GM23338 (cell line): ENCODE measurements around the gene TAS2R40. TPM values are rescaled to one million over a fixed set of nuclear protein-coding genes. Genes with fewer than 3 reads are reported as not detected.

Experiments used
- ATAC-seq: fragments of 200-7000 bp; cut with Tn5 transposase; 3 replicates; pipeline ENCODE4 v1.9.1; 2020
- DNase-seq: peaks from one replicate; pipeline ENCODE4 v3.0.0-alpha.2; 2015; ENCODE audit warnings: low spot score
- H2AFZ ChIP-seq: fragments of 200-600 bp; sonication (generic); 2 replicates; pipeline ENCODE4 v1.8.0; 2016; ENCODE audit warnings: antibody characterized with exemption, mild to moderate bottlenecking, moderate library complexity
- H3F3A ChIP-seq: fragments of 200-600 bp; sonication (generic); replicated peaks from 2 replicates; pipeline ENCODE4 v1.8.0; 2017; ENCODE audit warnings: antibody characterized with exemption, mixed run types, low read depth
- H3K27ac ChIP-seq: fragments of 200-600 bp; sonication (generic); 2 replicates; pipeline ENCODE4 v1.6.1; 2016; ENCODE audit warnings: low read depth
- H3K27me3 ChIP-seq: fragments of 200-600 bp; sonication (generic); 2 replicates; pipeline ENCODE4 v1.8.0; 2016; ENCODE audit warnings: mild to moderate bottlenecking, mixed run types, moderate library complexity; ENCODE audit not compliant: insufficient read depth
- H3K36me3 ChIP-seq: fragments of 200-600 bp; sonication (generic); 2 replicates; pipeline ENCODE4 v1.8.0; 2016; ENCODE audit warnings: mild to moderate bottlenecking; ENCODE audit not compliant: insufficient read depth
- H3K4me1 ChIP-seq: fragments of 200-600 bp; sonication (generic); 2 replicates; pipeline ENCODE4 v1.8.0; 2016; ENCODE audit warnings: mild to moderate bottlenecking, moderate library complexity; ENCODE audit not compliant: insufficient read depth
- H3K4me2 ChIP-seq: fragments of 200-600 bp; sonication (generic); 2 replicates; pipeline ENCODE4 v1.7.1; 2017; ENCODE audit warnings: mixed run types
- H3K4me3 ChIP-seq: fragments of 200-600 bp; sonication (generic); 2 replicates; pipeline ENCODE4 v1.6.1; 2016; ENCODE audit warnings: mixed run types
- H3K79me2 ChIP-seq: fragments of 200-600 bp; sonication (generic); replicated peaks from 2 replicates; pipeline ENCODE4 v1.8.0; 2017; ENCODE audit warnings: mild to moderate bottlenecking; ENCODE audit not compliant: insufficient read depth
- H3K9me2 ChIP-seq: fragments of 200-600 bp; sonication (generic); 2 replicates; pipeline ENCODE4 v1.8.0; 2017; ENCODE audit not compliant: insufficient read depth
- H4K20me1 ChIP-seq: fragments of 200-600 bp; sonication (generic); replicated peaks from 2 replicates; pipeline ENCODE4 v1.8.0; 2017; ENCODE audit warnings: mild to moderate bottlenecking; ENCODE audit not compliant: insufficient read depth
- H3K27ac Mint-ChIP-seq: 2 replicates; pipeline ENCODE4 v1.8.0; 2020; ENCODE audit warnings: inconsistent platforms, mild to moderate bottlenecking, moderate library complexity, mixed read lengths
- H3K27me3 Mint-ChIP-seq: 3 replicates; pipeline ENCODE4 v1.8.0; 2022; ENCODE audit warnings: low read depth, mild to moderate bottlenecking, moderate library complexity, mixed read lengths, inconsistent platforms; ENCODE audit not compliant: insufficient read depth, poor library complexity
- H3K36me3 Mint-ChIP-seq: 3 replicates; pipeline ENCODE4 v1.8.0; 2021; ENCODE audit warnings: low read depth, mild to moderate bottlenecking, inconsistent platforms, moderate library complexity, mixed read lengths
- H3K4me1 Mint-ChIP-seq: 3 replicates; pipeline ENCODE4 v1.8.0; 2020; ENCODE audit warnings: mild to moderate bottlenecking, inconsistent platforms, mixed read lengths
- H3K4me3 Mint-ChIP-seq: 3 replicates; pipeline ENCODE4 v1.8.0; 2021; ENCODE audit warnings: moderate library complexity, mild to moderate bottlenecking, inconsistent platforms, mixed read lengths
- H3K9me3 Mint-ChIP-seq: 3 replicates; pipeline ENCODE4 v1.8.0; 2020; ENCODE audit warnings: moderate library complexity, mild to moderate bottlenecking, inconsistent platforms, mixed read lengths
- ETS1 ChIP-seq: IDR thresholded peaks from 2 replicates; pipeline ENCODE4 v1.6.1; 2016; ENCODE audit warnings: antibody characterized with exemption
- EZH2 ChIP-seq: fragments of 200-600 bp; sonication (generic); IDR thresholded peaks from one replicate; pipeline ENCODE4 v1.8.0; 2017; ENCODE audit warnings: antibody characterized with exemption, mild to moderate bottlenecking, low read depth; ENCODE audit not compliant: unreplicated experiment
- EZH2phosphoT487 ChIP-seq: fragments of 200-600 bp; sonication (generic); IDR thresholded peaks from one replicate; pipeline ENCODE4 v1.8.1; 2018; ENCODE audit warnings: antibody characterized with exemption; ENCODE audit not compliant: unreplicated experiment
- JUNB ChIP-seq: IDR thresholded peaks from one replicate; pipeline ENCODE4 v1.6.1; 2016; ENCODE audit warnings: antibody characterized with exemption; ENCODE audit not compliant: unreplicated experiment
- NANOG ChIP-seq: IDR thresholded peaks from 2 replicates; pipeline ENCODE4 v1.6.1; 2016; ENCODE audit warnings: antibody characterized with exemption, borderline replicate concordance
- POLR2AphosphoS5 ChIP-seq: IDR thresholded peaks from 2 replicates; pipeline ENCODE4 v1.6.1; 2016; ENCODE audit warnings: antibody characterized with exemption, low read depth
- STAT1 ChIP-seq: IDR thresholded peaks from one replicate; pipeline ENCODE4 v1.6.1; 2016; ENCODE audit warnings: antibody characterized with exemption; ENCODE audit not compliant: unreplicated experiment
- ZNF114 ChIP-seq: fragments of 250-450 bp; sonication (Bioruptor Pico); IDR thresholded peaks from 2 replicates; pipeline ENCODE4 v1.5.0; 2020; ENCODE audit warnings: mild to moderate bottlenecking, moderate library complexity
- ZNF331 ChIP-seq: fragments of 250-450 bp; sonication (Bioruptor Pico); IDR thresholded peaks from 2 replicates; pipeline ENCODE4 v1.5.0; 2020; ENCODE audit warnings: low read depth, mild to moderate bottlenecking, moderate library complexity
- polyA plus RNA-seq: library from polyadenylated mRNA; unstranded; fragments of >200 nt; fragmentation: Nextera tagmentation; extraction: Ambion mirVana; gene quantifications from 2 replicates; pipeline ENCODE4 v1.2.1, GENCODE V29; 2016
- total RNA-seq: library from RNA; depleted of rRNA; stranded (reverse); fragments of >200 nt; shearing (Covaris generic); gene quantifications from 2 replicates; pipeline ENCODE4 v1.2.3, GENCODE V29; 2014
- TF ChIP-seq, protein P1 (sequence below), 2 experiments: fragments of 200-600 bp in 1 of 2; sonication (generic) in 1 of 2; conservative IDR thresholded peaks; 2 replicates each; pipeline versions ENCODE4 v1.5.1 to v1.6.1; 2016 to 2017; ENCODE audit warnings: antibody characterized with exemption in 2 of 2, low read depth in 2 of 2, mild to moderate bottlenecking in 2 of 2, moderate library complexity in 1 of 2
- TF ChIP-seq, protein P2 (sequence below): IDR thresholded peaks from one replicate; pipeline ENCODE4 v1.6.1; 2018; ENCODE audit warnings: antibody characterized with exemption; ENCODE audit not compliant: unreplicated experiment

The TAS2R40 gene
- total and polyA plus RNA-seq, 2 experiments from 2014 or later, result not detected

DNA sequence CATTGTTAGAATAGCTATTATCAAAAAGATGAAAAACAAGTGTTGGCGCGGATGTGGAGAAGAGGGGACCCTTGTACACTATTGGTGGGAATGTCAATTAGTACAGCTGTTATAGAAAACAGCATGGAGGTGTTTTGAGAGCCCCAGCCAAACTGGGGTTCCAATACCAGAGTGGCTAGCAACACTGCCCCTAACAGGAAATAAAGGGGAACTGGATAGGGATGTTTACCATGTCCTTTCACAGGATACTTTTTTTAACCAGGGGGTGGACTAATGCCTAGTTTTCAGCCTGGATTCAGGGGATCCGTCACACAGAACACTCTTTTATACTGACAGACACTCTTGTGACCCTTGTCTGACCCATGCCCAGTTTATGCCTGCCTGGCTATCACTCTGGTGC lies 34.5 kb downstream of the TAS2R40 start:
- Mint-ChIP-seq H3K36me3 (no peaks in the 10 kb centered on the region), H3K27me3 (no peaks in the 10 kb centered on the region), H3K4me3 (no peak overlapping the region), H3K9me3 (no peaks in the 10 kb centered on the region), H3K4me1 (no peaks in the 10 kb centered on the region), H3K27ac (no peak overlapping the region)
- TF ChIP-seq EZH2 (no peak), ZNF331 (CRISPR knock-in tag) (no peak), NANOG (no peak)
- TF ChIP-seq, protein P1, sequence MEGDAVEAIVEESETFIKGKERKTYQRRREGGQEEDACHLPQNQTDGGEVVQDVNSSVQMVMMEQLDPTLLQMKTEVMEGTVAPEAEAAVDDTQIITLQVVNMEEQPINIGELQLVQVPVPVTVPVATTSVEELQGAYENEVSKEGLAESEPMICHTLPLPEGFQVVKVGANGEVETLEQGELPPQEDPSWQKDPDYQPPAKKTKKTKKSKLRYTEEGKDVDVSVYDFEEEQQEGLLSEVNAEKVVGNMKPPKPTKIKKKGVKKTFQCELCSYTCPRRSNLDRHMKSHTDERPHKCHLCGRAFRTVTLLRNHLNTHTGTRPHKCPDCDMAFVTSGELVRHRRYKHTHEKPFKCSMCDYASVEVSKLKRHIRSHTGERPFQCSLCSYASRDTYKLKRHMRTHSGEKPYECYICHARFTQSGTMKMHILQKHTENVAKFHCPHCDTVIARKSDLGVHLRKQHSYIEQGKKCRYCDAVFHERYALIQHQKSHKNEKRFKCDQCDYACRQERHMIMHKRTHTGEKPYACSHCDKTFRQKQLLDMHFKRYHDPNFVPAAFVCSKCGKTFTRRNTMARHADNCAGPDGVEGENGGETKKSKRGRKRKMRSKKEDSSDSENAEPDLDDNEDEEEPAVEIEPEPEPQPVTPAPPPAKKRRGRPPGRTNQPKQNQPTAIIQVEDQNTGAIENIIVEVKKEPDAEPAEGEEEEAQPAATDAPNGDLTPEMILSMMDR (conservative IDR thresholded peaks at IDR 0.05; ENCODE audit: low read depth in 2 of 2), result peak; percentile 48 to 51; a peak in 3 of 4 replicates
- Histone ChIP-seq H3K9me2 (no peaks in the 10 kb centered on the region), H3K4me2 (no peak overlapping the region), H3K27ac (no peak overlapping the region), H3K4me1 (no peaks in the 10 kb centered on the region), H3K4me3 (no peak overlapping the region), H3K79me2 (no peaks in the 10 kb centered on the region), H3K27me3 (no peaks in the 10 kb centered on the region), H2AFZ (0 out of 2 replicates have a peak overlapping the region, but pooled peaks have one; percentile 69), H4K20me1 (no peaks in the 10 kb centered on the region), H3K36me3 (no peaks in the 10 kb centered on the region), H3F3A (no peaks in the 10 kb centered on the region)
- DNase-seq, result peak; percentile 61
- ATAC-seq, result peak; percentile 80

- no peak for ATAC-seq
- Mint-ChIP-seq H3K27me3 (no peaks in the 10 kb centered on the region), H3K27ac (no peak overlapping the region), H3K9me3 (no peaks in the 10 kb centered on the region), H3K36me3 (no peaks in the 10 kb centered on the region), H3K4me1 (no peaks in the 10 kb centered on the region), H3K4me3 (no peak overlapping the region)
- no peaks in the 10 kb centered on the region for H4K20me1 ChIP-seq
- no peaks in the 10 kb centered on the region for H3K79me2 ChIP-seq
- no peaks in the 10 kb centered on the region for H3K9me2 ChIP-seq
- no peak for DNase-seq
- no peaks in the 10 kb centered on the region for H3F3A ChIP-seq
- no peaks in the 10 kb centered on the region for H3K36me3 ChIP-seq
- H3K4me3 ChIP-seq, result no peak overlapping the region
- H3K4me1 ChIP-seq, result no peaks in the 10 kb centered on the region
- no peak overlapping the region for H3K27ac ChIP-seq
- no peaks in the 10 kb centered on the region for H3K27me3 ChIP-seq
- H2AFZ ChIP-seq, result 0 out of 2 replicates have a peak overlapping the region, but pooled peaks have one; percentile 69
- H3K4me2 ChIP-seq, result no peak overlapping the region
- no peak for TF ChIP-seq POLR2AphosphoS5
- TF ChIP-seq JUNB, result no peak
- TF ChIP-seq ZNF331 (CRISPR knock-in tag), result no peak
- TF ChIP-seq ZNF114, result no peak
- no peak for TF ChIP-seq NANOG
- TF ChIP-seq, protein P1 (conservative IDR thresholded peaks at IDR 0.05; ENCODE audit: low read depth in 2 of 2), result no peak
- no peak for TF ChIP-seq ETS1
- no peak for TF ChIP-seq EZH2phosphoT487
- TF ChIP-seq EZH2, result no peak
- TF ChIP-seq STAT1, result no peak
- TF ChIP-seq, protein P2, sequence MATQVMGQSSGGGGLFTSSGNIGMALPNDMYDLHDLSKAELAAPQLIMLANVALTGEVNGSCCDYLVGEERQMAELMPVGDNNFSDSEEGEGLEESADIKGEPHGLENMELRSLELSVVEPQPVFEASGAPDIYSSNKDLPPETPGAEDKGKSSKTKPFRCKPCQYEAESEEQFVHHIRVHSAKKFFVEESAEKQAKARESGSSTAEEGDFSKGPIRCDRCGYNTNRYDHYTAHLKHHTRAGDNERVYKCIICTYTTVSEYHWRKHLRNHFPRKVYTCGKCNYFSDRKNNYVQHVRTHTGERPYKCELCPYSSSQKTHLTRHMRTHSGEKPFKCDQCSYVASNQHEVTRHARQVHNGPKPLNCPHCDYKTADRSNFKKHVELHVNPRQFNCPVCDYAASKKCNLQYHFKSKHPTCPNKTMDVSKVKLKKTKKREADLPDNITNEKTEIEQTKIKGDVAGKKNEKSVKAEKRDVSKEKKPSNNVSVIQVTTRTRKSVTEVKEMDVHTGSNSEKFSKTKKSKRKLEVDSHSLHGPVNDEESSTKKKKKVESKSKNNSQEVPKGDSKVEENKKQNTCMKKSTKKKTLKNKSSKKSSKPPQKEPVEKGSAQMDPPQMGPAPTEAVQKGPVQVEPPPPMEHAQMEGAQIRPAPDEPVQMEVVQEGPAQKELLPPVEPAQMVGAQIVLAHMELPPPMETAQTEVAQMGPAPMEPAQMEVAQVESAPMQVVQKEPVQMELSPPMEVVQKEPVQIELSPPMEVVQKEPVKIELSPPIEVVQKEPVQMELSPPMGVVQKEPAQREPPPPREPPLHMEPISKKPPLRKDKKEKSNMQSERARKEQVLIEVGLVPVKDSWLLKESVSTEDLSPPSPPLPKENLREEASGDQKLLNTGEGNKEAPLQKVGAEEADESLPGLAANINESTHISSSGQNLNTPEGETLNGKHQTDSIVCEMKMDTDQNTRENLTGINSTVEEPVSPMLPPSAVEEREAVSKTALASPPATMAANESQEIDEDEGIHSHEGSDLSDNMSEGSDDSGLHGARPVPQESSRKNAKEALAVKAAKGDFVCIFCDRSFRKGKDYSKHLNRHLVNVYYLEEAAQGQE, result no peak
Observed at GRCh38 chr7:143256932-143257331, 35.1 kb downstream of the TAS2R40 start.
